Upper lobe of left lung (tissue), 6 donors: ENCODE measurements around the gene GIGYF1. TPM values are rescaled to one million over a fixed set of nuclear protein-coding genes. Genes with fewer than 3 reads are reported as not detected.
"Not testable (repeated sequence)": the region's sequence is repeated elsewhere in the genome, so short reads cannot be mapped to it uniquely, and the experiment has no call there.

Experiments
- ATAC-seq, 2 donors: fragments of 200-7000 bp; cut with Tn5 transposase; one replicate each; pipeline ENCODE4 v1.9.1; 2022; ENCODE audit warnings: mild to moderate bottlenecking in 2 of 2, moderate library complexity in 2 of 2; ENCODE audit not compliant: low FRiP score in 2 of 2
- DNase-seq, 2 donors: peaks; one replicate each; pipeline ENCODE4 v3.0.0-alpha.2; 2019 to 2020
- H3K27ac ChIP-seq, 4 donors: fragments of 200-600 bp; sonication (generic); one replicate each; pipeline ENCODE4 v1.5.1; 2016 to 2019
- H3K27me3 ChIP-seq, 4 donors: fragments of 200-600 bp; sonication (generic); one replicate each; pipeline ENCODE4 v1.5.1; 2017 to 2019
- H3K36me3 ChIP-seq, 4 donors: fragments of 200-600 bp; sonication (generic); one replicate each; pipeline ENCODE4 v1.5.1; 2016 to 2019
- H3K4me1 ChIP-seq, 4 donors: fragments of 200-600 bp; sonication (generic); one replicate each; pipeline ENCODE4 v1.5.1; 2018 to 2019
- H3K4me3 ChIP-seq, 4 donors: fragments of 200-600 bp; sonication (generic); one replicate each; pipeline ENCODE4 v1.5.1; 2017 to 2019; ENCODE audit warnings: mild to moderate bottlenecking in 2 of 4, moderate library complexity in 1 of 4
- H3K9me3 ChIP-seq, 4 donors: fragments of 200-600 bp; sonication (generic); one replicate each; pipeline ENCODE4 v1.5.1; 2018 to 2019
- CTCF ChIP-seq, 6 experiments: fragments of 450-650 bp in 4 of 6; fragments of 200-600 bp in 2 of 6; sonication (generic) in 2 of 6; IDR thresholded peaks; one replicate each; pipeline ENCODE4 v1.5.1; 2016 to 2019; ENCODE audit warnings: antibody characterized with exemption in 6 of 6
- EP300 ChIP-seq, 4 donors: sonication (generic); formaldehyde crosslinking; IDR thresholded peaks; one replicate each; pipeline ENCODE4 v1.5.1; 2017; ENCODE audit warnings: antibody characterized with exemption in 4 of 4, control low read depth in 2 of 4
- POLR2A ChIP-seq, 4 donors: fragments of 450-650 bp; IDR thresholded peaks; one replicate each; pipeline ENCODE4 v1.5.1; 2016 to 2017; ENCODE audit warnings: antibody characterized with exemption in 4 of 4, mild to moderate bottlenecking in 2 of 4
- POLR2AphosphoS5 ChIP-seq, 2 donors: sonication (generic); formaldehyde crosslinking; IDR thresholded peaks; one replicate each; pipeline ENCODE4 v1.5.1; 2017; ENCODE audit warnings: antibody characterized with exemption in 2 of 2
- WGBS, 2 donors: methylation state at CpG; one replicate each; pipeline ENCODE4 v1.1.5; 2017 to 2018; 5-methylcytosine and 5-hydroxymethylcytosine counted together
- total RNA-seq, 6 donors: library from RNA; depleted of rRNA in 4 of 6; stranded (reverse); fragments of >200 nt in 4 of 6; gene quantifications; one replicate each; pipeline versions ENCODE4 v1.1.0 to v1.2.1, GENCODE V29; 2016 to 2021
- donor health status: DM: no; HTN: no; CAD: no; lungs with moderate emphysema.
- donor health status: DM: no; HTN: yes; CAD: no; lungs with severe emphysema.

Gene GIGYF1
- total RNA-seq, 6 donors from 2014 or later = 18.7 to 151 (median 52.9) TPM

GRCh38 chr7:100671353-100672327 is 22.4 kb downstream of the GIGYF1 start:
- Histone ChIP-seq H3K4me3 (no peak overlapping the region), H3K27me3 (no peaks in the 10 kb centered on the region), H3K36me3 (peaks cover 0 to 5% (median 4%) of the 10 kb centered on the region in 4 donors), H3K4me1 (peaks cover 6 to 21% (median 15%) of the 10 kb centered on the region in 4 donors), H3K9me3 (no peaks in the 10 kb centered on the region), H3K27ac (no peak overlapping the region)
- DNase-seq = no peak
- no peak for TF ChIP-seq POLR2AphosphoS5 (IDR thresholded peaks at IDR 0.05)
- no peak for TF ChIP-seq CTCF (IDR thresholded peaks at IDR 0.05)
- no peak for ATAC-seq
- WGBS, 2 donors = 92 to 95% methylated on average over 17 to 18 of the region's 18 CpGs

GRCh38 chr7:100670074-100670473 is 24.0 kb downstream of the GIGYF1 start:
- TF ChIP-seq CTCF (IDR thresholded peaks at IDR 0.05) (no peak), EP300 (IDR thresholded peaks at IDR 0.05) (no peak), POLR2A (IDR thresholded peaks at IDR 0.05) (no peak), POLR2AphosphoS5 (IDR thresholded peaks at IDR 0.05) (no peak)

GRCh38 chr7:100669106-100669505 is 24.9 kb downstream of the GIGYF1 start:
- ATAC-seq, H3K4me1 ChIP-seq, H3K36me3 ChIP-seq, DNase-seq, H3K27me3 ChIP-seq, H3K9me3 ChIP-seq, H3K4me3 ChIP-seq, H3K27ac ChIP-seq: not testable (repeated sequence)
- 91 to 93% methylated on average over 12 of the region's 12 CpGs for WGBS, 2 donors

More at GRCh38 chr7:100670074-100670473, 24.0 kb downstream of the GIGYF1 start:
- H3K27ac ChIP-seq = no peak overlapping the region
- H3K9me3 ChIP-seq = no peaks in the 10 kb centered on the region
- no peaks in the 10 kb centered on the region for H3K36me3 ChIP-seq
- H3K4me3 ChIP-seq = no peak overlapping the region
- H3K4me1 ChIP-seq = peaks cover 3 to 7% (median 5%) of the 10 kb centered on the region in 4 donors
- 66 to 68% methylated on average over 8 of the region's 8 CpGs for WGBS, 2 donors
- no peaks in the 10 kb centered on the region for H3K27me3 ChIP-seq
- ATAC-seq = no peak
- DNase-seq = no peak

GRCh38 chr7:100668069-100668449 is 26.0 kb downstream of the GIGYF1 start:
- Histone ChIP-seq H3K9me3 (no peaks in the 10 kb centered on the region), H3K4me1 (peaks cover 3 to 6% (median 4%) of the 10 kb centered on the region in 4 donors), H3K36me3 (no peaks in the 10 kb centered on the region), H3K27ac (no peak overlapping the region), H3K4me3 (no peak overlapping the region), H3K27me3 (no peaks in the 10 kb centered on the region)
- DNase-seq (no peak), ATAC-seq (no peak)
- no peak for TF ChIP-seq POLR2A (IDR thresholded peaks at IDR 0.05)
- TF ChIP-seq EP300 (IDR thresholded peaks at IDR 0.05) = no peak
- TF ChIP-seq POLR2AphosphoS5 (IDR thresholded peaks at IDR 0.05) = no peak
- TF ChIP-seq CTCF (IDR thresholded peaks at IDR 0.05) = no peak
- 80 to 81% methylated on average over 2 of the region's 2 CpGs for WGBS, 2 donors

DNA sequence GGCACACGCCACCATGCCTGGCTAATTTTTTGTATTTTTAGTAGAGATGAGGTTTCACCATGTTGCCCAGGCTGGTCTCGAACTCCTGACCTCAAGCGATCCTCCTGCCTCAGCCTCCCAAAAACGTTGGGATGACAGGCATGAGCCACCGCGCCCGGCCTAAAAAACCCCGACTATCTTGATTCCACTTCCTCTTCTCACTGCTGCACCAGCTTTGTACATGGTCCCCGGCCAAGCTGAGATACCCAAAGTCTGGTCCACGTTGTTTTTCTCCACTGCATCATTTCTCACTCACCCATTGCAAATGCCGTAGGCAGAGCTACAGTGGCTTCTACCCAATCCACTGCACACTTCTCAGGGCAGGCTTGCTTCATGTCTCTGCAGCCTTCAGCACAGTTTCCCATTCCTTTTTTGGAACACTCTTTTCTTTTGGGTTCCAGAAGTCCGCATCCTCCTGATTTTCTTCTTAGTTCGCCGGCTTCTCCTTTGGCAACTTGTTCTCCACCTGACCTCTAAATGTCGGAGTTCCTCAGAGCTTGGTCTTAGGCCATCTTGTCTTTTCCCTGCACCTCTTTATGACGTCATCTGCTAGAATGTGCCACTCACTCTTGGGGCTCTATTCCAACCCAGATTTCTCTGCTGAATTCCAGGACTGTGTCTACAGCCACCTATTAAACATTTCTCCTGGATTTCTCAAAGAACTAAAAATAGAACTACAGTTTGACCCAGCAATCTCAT is 26.6 kb downstream of the GIGYF1 start:
- Histone ChIP-seq H3K27me3 (no peaks in the 10 kb centered on the region), H3K4me1 (peaks cover 0 to under 1% (median 0%) of the 10 kb centered on the region in 4 donors), H3K9me3 (no peaks in the 10 kb centered on the region), H3K36me3 (no peaks in the 10 kb centered on the region), H3K27ac (no peak overlapping the region), H3K4me3 (no peak overlapping the region)
- DNase-seq = no peak
- WGBS, 2 donors = 76 to 81% methylated on average over 16 of the region's 16 CpGs
- TF ChIP-seq CTCF (IDR thresholded peaks at IDR 0.05) (no peak), POLR2AphosphoS5 (IDR thresholded peaks at IDR 0.05) (no peak), POLR2A (IDR thresholded peaks at IDR 0.05) (no peak), EP300 (IDR thresholded peaks at IDR 0.05) (no peak)
- no peak for ATAC-seq
